Measurements from ENCODE around the gene GPR25. TPM values are rescaled to one million over a fixed set of nuclear protein-coding genes. Genes with fewer than 3 reads are reported as not detected.
A peak's percentile ranks its signal among the peaks of the same experiment; 100 is the strongest.

The GPR25 gene
- not detected in 2 replicates for total RNA-seq (2012; rRNA removed)
- not detected in 2 replicates for polyA plus RNA-seq (2012; rRNA removed)
- polyA plus RNA-seq (2012; cell fraction: cytosol; rRNA removed), result not detected in 2 replicates
- not detected in 2 replicates for polyA plus RNA-seq (2012; cell fraction: nucleus; rRNA removed; ENCODE audit: low replicate concordance)
- not detected for Bru-seq, nascent RNA
- not detected for BruChase-seq, experiment 1, labeled RNA remaining after a 6-hour chase
- BruChase-seq, experiment 2, labeled RNA remaining after a 2-hour chase, result not detected
- long read RNA-seq, result 0 reads

- no peak within 1 kb of the TSS for H3K23ac ChIP-seq (ENCODE audit: low read depth, low read length)
- no peak within 1 kb of the TSS for H3K18ac ChIP-seq (ENCODE audit: low read depth, low read length)
- H3K56ac ChIP-seq (ENCODE audit: extremely low read depth, insufficient read depth, low read length), result no peak within 1 kb of the TSS
- no peaks in the 10 kb centered on the region for H3K9me3 ChIP-seq (ENCODE audit: control insufficient read depth, insufficient read depth, low read length)
- no peak within 1 kb of the TSS for H3K9ac ChIP-seq (ENCODE audit: low read depth, low read length)
- peak within 1 kb of the TSS; percentile 28 for H3K4me2 ChIP-seq (ENCODE audit: low read depth, low read length)
- in situ Hi-C loops (cut with MboI; ENCODE audit: low sequenced_read_pairs) (no loop called here), intact Hi-C loops (cut with micrococcal nuclease) (no loop called here), dilution Hi-C loops (cut with HindIII; ENCODE audit: low sequenced_read_pairs, unreplicated experiment) (no loop called here)
- H2AK9ac ChIP-seq (replicated peaks; ENCODE audit: low read depth, low read length, poor library complexity), result peak within 1 kb of the TSS; percentile 52
- ChIA-PET POLR2A (ENCODE audit: unreplicated experiment) (no interaction called here), CTCF (no interaction called here)
- H2BK120ac ChIP-seq (ENCODE audit: low read depth, low read length), result no peak within 1 kb of the TSS
- no peaks in the 10 kb centered on the region for H3K36me3 ChIP-seq (ENCODE audit: control insufficient read depth, insufficient read depth, low read length)
- H4K91ac ChIP-seq (ENCODE audit: insufficient read depth, low read depth, low read length), result no peak within 1 kb of the TSS
- no peaks in the 10 kb centered on the region for H4K20me1 ChIP-seq (ENCODE audit: insufficient read depth, low read length)
- DNase-seq (no peak), ATAC-seq (ENCODE audit: low read depth) (0 out of 2 replicates have a peak, but pooled peaks have one; percentile 13)
- BruUV-seq (replicated peaks), result no TSS peak
- peaks cover 68% of the 10 kb centered on the region for H3K27me3 ChIP-seq (ENCODE audit: control insufficient read depth, insufficient read depth, low read length)
- H4K8ac ChIP-seq (ENCODE audit: low read depth in 2 of 2, low read length in 2 of 2), result no peak within 1 kb of the TSS
- H3K27ac ChIP-seq (ENCODE audit: insufficient read depth, low read length), result no peak within 1 kb of the TSS
- no CpG with 5 or more reads among the region's 23 CpGs for WGBS, 2 experiments (ENCODE audit: extremely low coverage in 2 of 2, insufficient read length in 1 of 2)
- H2AFZ ChIP-seq (replicated peaks; ENCODE audit: low read length, poor library complexity), result peak within 1 kb of the TSS; percentile 82
- H3K9me1 ChIP-seq (ENCODE audit: insufficient read depth, low read length), result no peaks in the 10 kb centered on the region; the same call in 1 of the 2 replicates
- no peak within 1 kb of the TSS for H4K5ac ChIP-seq (ENCODE audit: low read depth, low read length)
- no peak within 1 kb of the TSS for H2BK5ac ChIP-seq (ENCODE audit: low read depth, low read length, poor library complexity, severe bottlenecking)
- H3K14ac ChIP-seq (replicated peaks; ENCODE audit: low read depth, low read length), result no peak within 1 kb of the TSS
- peaks cover 6% of the 10 kb centered on the region for H3K4me1 ChIP-seq (ENCODE audit: control insufficient read depth, insufficient read depth, low read length)
- no peak within 1 kb of the TSS for H3K4ac ChIP-seq (ENCODE audit: low read depth, low read length)
- H2BK15ac ChIP-seq (ENCODE audit: low read depth, low read length), result no peak within 1 kb of the TSS
- H2BK20ac ChIP-seq (ENCODE audit: low read depth, low read length), result no peak within 1 kb of the TSS
- H2AK5ac ChIP-seq (ENCODE audit: low read depth, low read length), result no peak within 1 kb of the TSS
- H3K4me3 ChIP-seq (ENCODE audit: insufficient read depth, low read depth, low read length), result no peak within 1 kb of the TSS
- H3K79me1 ChIP-seq (ENCODE audit: low read depth in 1 of 2, low read length in 2 of 2), result no peaks in the 10 kb centered on the region
- no peak for TF ChIP-seq SMC3 (IDR thresholded peaks at IDR 0.05; ENCODE audit: low read depth, low read length)
- TF ChIP-seq ELK1 (IDR thresholded peaks at IDR 0.05; ENCODE audit: borderline replicate concordance, low read depth, low read length), result no peak
- TF ChIP-seq USF2 (IDR thresholded peaks at IDR 0.05; ENCODE audit: low read depth, low read length), result no peak
- no peak for TF ChIP-seq NFE2L2 (IDR thresholded peaks at IDR 0.05; ENCODE audit: low read depth, low read length)
- TF ChIP-seq MXI1 (IDR thresholded peaks at IDR 0.05; ENCODE audit: borderline replicate concordance, low read depth, low read length), result no peak
- TF ChIP-seq BHLHE40 (IDR thresholded peaks at IDR 0.05; ENCODE audit: low read depth, low read length), result no peak
- TF ChIP-seq CTCF (conservative IDR thresholded peaks at IDR 0.05; ENCODE audit: low read depth, low read length), result no peak
- TF ChIP-seq MAFK (IDR thresholded peaks at IDR 0.05; ENCODE audit: low read depth, low read length), result no peak
- no peak for TF ChIP-seq POLR2A (IDR thresholded peaks at IDR 0.05; ENCODE audit: low read depth, low read length)
- no peak for TF ChIP-seq CHD1 (IDR thresholded peaks at IDR 0.05; ENCODE audit: low read depth, low read length)
- TF ChIP-seq RCOR1 (IDR thresholded peaks at IDR 0.05; ENCODE audit: insufficient replicate concordance, low read length), result no peak
- no peak for TF ChIP-seq MAZ (IDR thresholded peaks at IDR 0.05; ENCODE audit: borderline replicate concordance, low read depth, low read length)
- no peak for TF ChIP-seq RFX5 (IDR thresholded peaks at IDR 0.05; ENCODE audit: low read depth, low read length)
- no peak for TF ChIP-seq RAD21 (IDR thresholded peaks at IDR 0.05; ENCODE audit: low read length)
- no peak for TF ChIP-seq CEBPB (IDR thresholded peaks at IDR 0.05; ENCODE audit: low read depth, low read length)
Observed at GRCh38 chr1:200872446-200873115, at the start of gene GPR25. TSS of gene GPR25 (plus strand) at chr1:200872981. CDS start at chr1:200873038, 57 bp downstream.

All from IMR-90 (cell line).